ENCODE data around the gene SH3RF3.

SH3RF3 gene

GRCh38 chr2:109337221-109337620, 208.2 kb downstream of the SH3RF3 start:
- no peak for TF ChIP-seq POU6F1 (CRISPR knock-in tag; IDR thresholded peaks at IDR 0.05; ENCODE audit: borderline replicate concordance, low read depth)
- no peak for TF ChIP-seq ZC3H10 (CRISPR knock-in tag; IDR thresholded peaks at IDR 0.05)
- no peak for TF ChIP-seq CSDC2 (CRISPR knock-in tag; IDR thresholded peaks at IDR 0.05)
- no peak for TF ChIP-seq ESRRG (CRISPR knock-in tag; IDR thresholded peaks at IDR 0.05)
- TF ChIP-seq, protein P1, sequence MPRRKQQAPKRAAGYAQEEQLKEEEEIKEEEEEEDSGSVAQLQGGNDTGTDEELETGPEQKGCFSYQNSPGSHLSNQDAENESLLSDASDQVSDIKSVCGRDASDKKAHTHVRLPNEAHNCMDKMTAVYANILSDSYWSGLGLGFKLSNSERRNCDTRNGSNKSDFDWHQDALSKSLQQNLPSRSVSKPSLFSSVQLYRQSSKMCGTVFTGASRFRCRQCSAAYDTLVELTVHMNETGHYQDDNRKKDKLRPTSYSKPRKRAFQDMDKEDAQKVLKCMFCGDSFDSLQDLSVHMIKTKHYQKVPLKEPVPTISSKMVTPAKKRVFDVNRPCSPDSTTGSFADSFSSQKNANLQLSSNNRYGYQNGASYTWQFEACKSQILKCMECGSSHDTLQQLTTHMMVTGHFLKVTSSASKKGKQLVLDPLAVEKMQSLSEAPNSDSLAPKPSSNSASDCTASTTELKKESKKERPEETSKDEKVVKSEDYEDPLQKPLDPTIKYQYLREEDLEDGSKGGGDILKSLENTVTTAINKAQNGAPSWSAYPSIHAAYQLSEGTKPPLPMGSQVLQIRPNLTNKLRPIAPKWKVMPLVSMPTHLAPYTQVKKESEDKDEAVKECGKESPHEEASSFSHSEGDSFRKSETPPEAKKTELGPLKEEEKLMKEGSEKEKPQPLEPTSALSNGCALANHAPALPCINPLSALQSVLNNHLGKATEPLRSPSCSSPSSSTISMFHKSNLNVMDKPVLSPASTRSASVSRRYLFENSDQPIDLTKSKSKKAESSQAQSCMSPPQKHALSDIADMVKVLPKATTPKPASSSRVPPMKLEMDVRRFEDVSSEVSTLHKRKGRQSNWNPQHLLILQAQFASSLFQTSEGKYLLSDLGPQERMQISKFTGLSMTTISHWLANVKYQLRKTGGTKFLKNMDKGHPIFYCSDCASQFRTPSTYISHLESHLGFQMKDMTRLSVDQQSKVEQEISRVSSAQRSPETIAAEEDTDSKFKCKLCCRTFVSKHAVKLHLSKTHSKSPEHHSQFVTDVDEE (CRISPR knock-in tag; IDR thresholded peaks at IDR 0.05), result no peak
- no peak for TF ChIP-seq ARNTL (CRISPR knock-in tag; IDR thresholded peaks at IDR 0.05; ENCODE audit: borderline replicate concordance, low read depth)
- no peak for TF ChIP-seq OSR1 (CRISPR knock-in tag; IDR thresholded peaks at IDR 0.05)
- no peak for TF ChIP-seq ZNF8 (CRISPR knock-in tag; IDR thresholded peaks at IDR 0.05)
- no peak for ATAC-seq

DNA sequence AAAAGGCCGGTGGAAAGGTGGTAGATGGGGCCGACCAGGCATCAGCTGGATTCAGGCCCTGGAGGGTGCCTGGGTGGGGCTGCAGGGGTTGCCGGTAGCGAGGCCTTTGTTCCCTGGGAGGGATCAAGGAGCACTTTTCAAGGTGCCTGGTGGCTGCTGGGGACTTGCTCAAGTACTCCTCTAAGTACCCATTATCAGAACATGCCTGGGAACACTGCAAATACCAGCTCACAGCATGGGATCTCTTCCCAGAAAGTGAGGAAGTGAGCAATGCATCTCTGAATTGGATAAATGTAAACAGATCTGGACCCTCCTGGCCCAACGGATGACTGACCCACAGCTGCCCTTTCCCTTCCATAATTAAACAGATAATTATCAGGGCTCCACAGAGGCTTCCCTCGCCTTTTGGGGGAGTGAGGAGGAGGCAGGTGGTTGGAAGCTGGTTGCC, 210.5 kb downstream of the SH3RF3 start:
- TF ChIP-seq ESRRG (CRISPR knock-in tag; IDR thresholded peaks at IDR 0.05) (no peak), TOX (CRISPR knock-in tag; IDR thresholded peaks at IDR 0.05; ENCODE audit: borderline replicate concordance) (no peak), TCF4 (CRISPR knock-in tag; IDR thresholded peaks at IDR 0.05; ENCODE audit: borderline replicate concordance) (no peak), RARB (CRISPR knock-in tag; IDR thresholded peaks at IDR 0.05) (no peak), ZFP3 (CRISPR knock-in tag; IDR thresholded peaks at IDR 0.05) (no peak), GLIS3 (CRISPR knock-in tag; IDR thresholded peaks at IDR 0.05) (no peak), BACH2 (CRISPR knock-in tag; IDR thresholded peaks at IDR 0.05; ENCODE audit: borderline replicate concordance) (no peak), ZC3H10 (CRISPR knock-in tag; IDR thresholded peaks at IDR 0.05) (no peak), PPARA (CRISPR knock-in tag; IDR thresholded peaks at IDR 0.05; ENCODE audit: borderline replicate concordance) (no peak), OSR1 (CRISPR knock-in tag; IDR thresholded peaks at IDR 0.05) (no peak), ZFP30 (CRISPR knock-in tag; IDR thresholded peaks at IDR 0.05) (no peak), SNAI2 (CRISPR knock-in tag; IDR thresholded peaks at IDR 0.05) (no peak), CREB5 (CRISPR knock-in tag; IDR thresholded peaks at IDR 0.05; ENCODE audit: low read depth) (no peak), POU6F1 (CRISPR knock-in tag; IDR thresholded peaks at IDR 0.05; ENCODE audit: borderline replicate concordance, low read depth) (no peak), ZNF565 (CRISPR knock-in tag; conservative IDR thresholded peaks at IDR 0.05; ENCODE audit: low read depth) (no peak), ISL1 (CRISPR knock-in tag; IDR thresholded peaks at IDR 0.05) (no peak), ARNTL (CRISPR knock-in tag; IDR thresholded peaks at IDR 0.05; ENCODE audit: borderline replicate concordance, low read depth) (no peak), ZNF8 (CRISPR knock-in tag; IDR thresholded peaks at IDR 0.05) (no peak)
- TF ChIP-seq, protein P1 (CRISPR knock-in tag; IDR thresholded peaks at IDR 0.05), result no peak
- TF ChIP-seq, protein P2, sequence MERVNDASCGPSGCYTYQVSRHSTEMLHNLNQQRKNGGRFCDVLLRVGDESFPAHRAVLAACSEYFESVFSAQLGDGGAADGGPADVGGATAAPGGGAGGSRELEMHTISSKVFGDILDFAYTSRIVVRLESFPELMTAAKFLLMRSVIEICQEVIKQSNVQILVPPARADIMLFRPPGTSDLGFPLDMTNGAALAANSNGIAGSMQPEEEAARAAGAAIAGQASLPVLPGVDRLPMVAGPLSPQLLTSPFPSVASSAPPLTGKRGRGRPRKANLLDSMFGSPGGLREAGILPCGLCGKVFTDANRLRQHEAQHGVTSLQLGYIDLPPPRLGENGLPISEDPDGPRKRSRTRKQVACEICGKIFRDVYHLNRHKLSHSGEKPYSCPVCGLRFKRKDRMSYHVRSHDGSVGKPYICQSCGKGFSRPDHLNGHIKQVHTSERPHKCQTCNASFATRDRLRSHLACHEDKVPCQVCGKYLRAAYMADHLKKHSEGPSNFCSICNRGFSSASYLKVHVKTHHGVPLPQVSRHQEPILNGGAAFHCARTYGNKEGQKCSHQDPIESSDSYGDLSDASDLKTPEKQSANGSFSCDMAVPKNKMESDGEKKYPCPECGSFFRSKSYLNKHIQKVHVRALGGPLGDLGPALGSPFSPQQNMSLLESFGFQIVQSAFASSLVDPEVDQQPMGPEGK (CRISPR knock-in tag; IDR thresholded peaks at IDR 0.05; ENCODE audit: borderline replicate concordance), result no peak
- ATAC-seq, result no peak

All from SK-N-SH treated with all-trans-retinoic acid at 6 μM for 48 hours (cell line).